ENCODE results near the gene MTA1.

The MTA1 gene

DNA sequence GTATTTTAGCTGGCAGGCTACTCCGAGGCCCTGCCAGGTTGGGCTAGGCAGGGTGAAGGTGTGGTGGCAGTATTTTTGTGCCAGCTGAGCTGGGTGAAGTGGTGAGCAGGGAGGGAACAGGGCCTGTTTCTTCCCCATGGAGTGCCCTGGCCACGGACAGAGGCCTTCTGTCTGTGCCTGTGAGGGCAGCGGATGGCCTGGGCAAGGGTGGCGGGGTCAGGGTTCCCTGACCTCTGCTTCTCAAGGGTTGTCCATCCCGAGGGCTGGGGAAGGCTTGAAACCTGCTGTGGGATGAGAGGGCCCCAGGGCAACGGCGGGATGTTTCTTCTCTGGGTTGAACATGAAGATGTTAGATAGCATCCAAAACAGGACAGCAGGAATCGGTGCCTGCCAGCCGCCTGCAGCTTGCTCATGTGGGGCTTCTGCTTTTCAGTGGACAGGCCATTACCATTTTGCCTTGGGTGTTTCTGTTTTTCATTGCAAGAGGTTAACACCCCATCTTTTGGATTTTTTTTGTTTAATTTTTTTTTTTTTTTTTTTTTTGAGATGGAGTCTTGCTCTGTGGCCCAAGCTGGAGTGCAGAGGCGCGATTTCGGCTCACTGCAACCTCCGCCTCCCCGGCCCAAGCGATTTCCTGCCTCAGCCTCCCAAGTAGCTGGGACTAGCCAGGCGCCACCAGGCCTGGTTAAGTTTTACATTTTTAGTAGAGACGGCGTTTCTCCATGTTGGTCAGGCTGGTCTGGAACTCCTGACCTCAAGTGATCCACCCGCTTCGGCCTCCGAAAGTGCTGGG is 3.3 kb downstream of the MTA1 start:
- DNase-seq (ENCODE audit: low read depth in 2 of 3, low spot score in 1 of 3), result no peak

DNA sequence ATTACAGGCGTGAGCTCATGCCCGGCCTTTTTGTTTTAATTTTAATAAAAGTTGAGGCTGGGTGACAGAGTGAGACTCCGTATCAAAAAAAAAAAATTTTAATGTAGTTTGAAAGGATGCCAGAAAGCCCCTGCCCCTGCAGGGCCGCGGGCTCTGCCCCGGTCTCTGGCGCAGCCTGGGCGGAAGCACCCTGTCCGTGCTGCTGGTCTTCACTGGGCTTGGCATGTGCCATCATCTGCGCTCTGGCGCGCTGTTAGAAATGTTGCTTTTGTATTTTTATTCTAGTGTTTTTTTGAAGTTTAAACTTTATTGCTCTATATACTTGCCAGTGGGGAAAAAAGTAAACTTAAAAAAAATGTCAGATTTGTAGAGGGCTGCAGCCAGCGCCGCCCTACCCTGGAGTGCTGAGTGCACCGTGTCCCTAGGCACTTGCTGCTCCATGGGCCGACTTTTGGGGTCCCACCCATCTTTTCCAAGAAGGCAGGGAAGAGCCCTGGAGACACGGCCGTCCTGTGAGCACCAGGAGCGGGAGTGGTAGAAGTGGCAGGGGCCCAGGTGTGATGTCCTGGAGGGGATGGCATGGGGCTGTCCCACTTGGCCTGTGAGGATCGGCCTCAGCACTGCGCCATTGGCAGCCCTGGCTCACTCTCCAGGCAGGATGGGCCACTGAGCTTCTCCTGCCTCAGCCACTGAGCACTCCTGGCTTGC is 4.0 kb downstream of the MTA1 start:
- no peak for DNase-seq (ENCODE audit: low read depth in 2 of 3, low spot score in 1 of 3)

DNA sequence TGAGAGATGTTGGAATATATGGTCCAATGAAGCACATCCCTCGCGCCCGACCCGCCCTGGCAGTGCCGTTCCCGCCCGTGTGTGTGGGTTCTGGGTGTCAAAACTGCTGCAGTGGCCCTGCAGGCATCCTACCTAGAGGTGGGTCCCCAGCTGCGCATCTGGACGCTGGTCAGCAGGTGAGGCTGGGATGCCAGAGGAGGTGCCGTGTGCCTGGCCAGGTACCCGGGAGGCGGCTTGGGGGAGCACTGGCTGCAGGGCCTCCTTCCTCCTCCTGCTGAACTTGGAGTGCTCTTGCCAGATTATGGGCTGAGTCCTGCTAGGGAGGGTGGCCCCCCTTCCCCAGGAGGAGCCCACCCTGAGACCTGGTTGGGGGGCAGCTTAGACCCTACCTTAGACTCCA is 5.2 kb downstream of the MTA1 start:
- DNase-seq (ENCODE audit: low read depth in 2 of 3, low spot score in 1 of 3), result no peak

DNA sequence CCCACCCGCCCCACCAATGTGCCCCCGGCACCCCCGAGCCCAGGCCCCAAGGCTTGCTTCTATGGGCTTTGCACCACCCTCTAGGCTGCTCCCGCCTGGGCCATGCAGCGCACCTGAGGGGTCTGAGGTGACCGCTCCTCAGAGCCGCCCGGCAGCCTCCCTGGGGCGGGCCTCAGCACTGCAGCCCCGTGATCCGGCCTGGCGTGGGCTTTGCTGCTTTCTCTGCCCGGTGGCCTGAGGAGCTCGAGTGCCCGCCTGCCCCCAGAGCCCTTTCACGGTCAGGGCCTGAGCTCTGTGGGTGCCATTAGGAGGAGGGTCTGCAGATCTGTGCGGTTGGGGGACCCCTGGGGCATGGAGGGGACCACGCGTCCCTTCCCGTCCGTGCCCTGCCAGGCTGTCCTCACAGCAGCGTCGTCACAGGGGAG is 6.2 kb downstream of the MTA1 start:
- DNase-seq (ENCODE audit: low read depth in 2 of 3, low spot score in 1 of 3), result no peak

DNA sequence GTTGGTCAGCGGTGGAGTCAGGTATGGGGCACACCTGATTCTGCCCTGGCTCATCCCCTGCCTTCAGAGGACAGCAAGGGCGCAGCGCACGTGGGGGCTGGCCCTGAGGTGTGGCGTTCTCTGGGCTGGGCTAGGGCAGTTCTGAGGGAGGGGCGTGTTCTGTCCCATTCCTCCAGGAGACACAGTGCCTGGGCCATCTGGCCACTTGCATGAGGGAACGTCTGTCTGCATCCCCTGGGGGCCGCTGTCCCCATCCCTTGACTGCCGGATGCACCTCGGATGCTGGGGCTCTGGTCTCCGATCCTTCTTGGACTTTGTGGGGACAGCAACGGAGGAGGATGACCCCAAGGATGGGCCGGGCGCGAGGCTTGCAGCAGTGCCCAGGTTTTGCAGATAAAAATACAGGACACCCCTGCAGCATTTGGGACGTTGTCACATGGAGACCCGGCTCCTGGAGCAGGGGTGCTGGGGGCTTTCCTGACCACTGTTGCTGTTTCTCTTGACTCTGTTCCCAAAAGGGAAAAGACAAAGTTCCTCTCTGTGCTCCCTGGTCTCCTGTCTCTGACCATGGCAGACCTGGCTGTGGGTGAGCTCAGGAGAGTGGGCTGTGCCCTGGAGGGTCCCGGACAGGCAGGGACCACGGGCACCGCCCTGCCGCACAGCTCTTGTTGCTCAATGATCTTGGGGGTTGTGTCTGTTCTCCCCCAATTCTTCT is 6.9 kb downstream of the MTA1 start:
- no peak for DNase-seq (ENCODE audit: low read depth in 2 of 3, low spot score in 1 of 3)

DNA sequence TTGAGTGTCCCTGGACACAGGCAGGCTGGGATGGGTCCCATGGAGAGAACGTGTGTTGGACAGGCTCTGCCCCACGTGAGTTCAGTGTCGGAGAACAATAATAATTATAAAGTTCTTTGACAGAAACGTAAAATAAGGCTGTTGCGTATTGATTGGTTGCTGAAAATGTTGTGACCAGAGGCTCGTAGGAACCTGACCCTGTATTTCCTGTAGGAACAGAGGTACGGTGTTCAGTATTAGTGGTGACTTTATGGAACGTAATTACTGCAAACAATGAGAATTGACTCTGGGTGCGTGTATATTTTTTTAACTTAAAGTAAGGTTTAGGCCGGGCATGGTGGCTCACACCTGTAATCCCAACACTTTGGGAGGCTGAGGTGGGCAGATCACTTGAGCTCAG is 7.8 kb downstream of the MTA1 start:
- no peak for DNase-seq (ENCODE audit: low read depth in 2 of 3, low spot score in 1 of 3)

DNA sequence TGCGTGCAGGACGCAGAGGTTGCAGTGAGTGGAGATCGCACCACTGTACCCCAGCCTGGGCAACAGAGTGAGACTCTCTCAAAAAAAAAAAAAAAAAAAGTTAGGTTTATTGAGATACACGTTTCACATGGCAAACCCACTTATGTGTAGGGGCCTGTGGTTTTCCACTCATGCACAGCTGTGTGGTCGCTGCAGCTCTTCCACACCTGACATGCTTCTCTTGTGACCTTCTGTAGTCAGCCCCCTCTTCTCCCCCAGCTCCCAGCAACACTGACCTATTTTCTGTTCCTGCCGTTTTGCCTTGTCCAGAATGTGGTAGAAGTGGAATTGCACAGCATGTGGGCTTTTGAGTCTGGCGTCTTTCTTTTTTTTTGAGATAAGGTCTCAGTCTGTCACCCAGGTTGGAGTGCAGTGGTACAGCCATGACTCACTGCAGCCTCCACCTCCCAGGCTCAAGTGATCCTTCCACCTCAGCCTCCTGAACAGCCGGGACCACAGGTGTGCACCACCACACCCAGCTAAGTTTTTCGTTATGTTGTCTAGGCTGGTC is 8.4 kb downstream of the MTA1 start:
- DNase-seq (ENCODE audit: low read depth in 2 of 3, low spot score in 1 of 3), result no peak

DNA sequence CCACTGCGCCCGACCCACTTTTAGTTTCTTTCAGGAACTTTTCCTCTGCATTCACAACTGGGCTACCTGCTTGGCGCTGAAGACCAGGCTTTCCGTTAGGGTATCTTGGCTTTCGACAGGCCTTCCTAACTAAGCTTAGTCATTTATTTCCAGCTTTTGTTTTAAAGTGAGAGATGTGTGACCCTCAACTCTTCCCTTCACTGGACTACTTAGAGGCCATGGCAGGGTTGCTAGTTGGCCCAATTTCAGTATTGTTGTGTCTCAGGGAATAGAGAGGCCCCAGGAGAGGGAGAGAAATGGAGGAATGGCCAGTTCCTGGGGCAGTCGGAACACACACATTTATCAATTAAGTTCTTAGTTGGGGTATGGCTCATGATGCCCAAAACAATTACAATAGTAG is 10.4 kb downstream of the MTA1 start:
- DNase-seq (ENCODE audit: low read depth in 2 of 3, low spot score in 1 of 3), result no peak

DNA sequence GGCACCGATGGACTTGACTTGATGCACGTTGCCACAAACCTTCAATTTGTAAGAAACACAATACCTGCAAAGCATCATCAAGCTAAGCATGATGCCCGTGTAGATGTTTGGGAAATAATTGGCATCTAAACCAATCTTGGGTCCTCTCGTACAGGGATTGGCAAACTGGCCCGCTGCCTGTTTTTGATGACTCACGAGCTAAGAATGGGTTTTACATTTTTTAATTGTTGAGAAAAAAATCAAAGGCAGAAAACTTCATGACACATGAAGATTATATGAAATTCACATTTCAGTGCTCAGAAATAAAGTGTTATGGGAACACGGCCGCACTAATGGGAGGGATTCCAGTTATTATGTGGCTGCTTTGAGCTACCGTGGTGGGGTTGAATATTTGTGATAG is 10.9 kb downstream of the MTA1 start:
- no peak for DNase-seq (ENCODE audit: low read depth in 2 of 3, low spot score in 1 of 3)

DNA sequence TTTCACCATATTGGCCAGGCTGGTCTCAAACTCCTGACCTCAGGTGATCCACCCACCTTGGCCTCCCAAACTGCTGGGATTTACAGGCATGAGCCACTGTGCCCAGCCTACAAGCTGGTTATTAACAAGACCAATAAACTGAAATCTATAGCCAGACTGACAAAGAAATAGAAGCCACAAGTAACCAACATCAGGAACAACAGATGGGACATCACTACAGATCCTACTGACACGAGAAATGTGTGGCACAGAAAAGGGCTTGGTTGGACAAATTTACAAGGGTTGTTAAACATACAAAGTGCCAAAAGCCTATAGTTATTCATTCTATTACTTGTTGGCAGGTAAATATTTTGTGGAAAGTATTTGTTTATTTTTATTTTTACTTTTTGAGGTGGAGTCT is 11.6 kb downstream of the MTA1 start:
- no peak for DNase-seq (ENCODE audit: low read depth in 2 of 3, low spot score in 1 of 3)

DNA sequence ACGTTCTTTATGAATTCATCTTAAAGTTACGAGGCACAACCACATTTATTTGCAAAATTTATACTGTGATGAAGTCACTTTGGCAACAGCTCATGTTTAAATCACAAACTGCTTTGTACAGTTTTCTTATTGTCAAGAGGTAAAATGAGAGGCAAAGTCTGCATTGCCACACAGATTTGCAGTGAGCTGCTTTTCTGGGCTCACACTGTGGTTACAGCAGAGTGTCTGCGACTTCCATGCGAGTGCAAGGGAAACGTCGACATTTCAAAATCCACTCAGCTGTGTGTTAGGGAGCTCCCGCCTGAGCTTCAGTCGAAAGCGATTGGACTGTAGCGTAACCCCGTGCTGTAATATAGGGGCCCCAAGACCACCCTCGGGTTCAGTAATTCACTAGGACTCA is 13.0 kb downstream of the MTA1 start:
- DNase-seq (ENCODE audit: low read depth in 2 of 3, low spot score in 1 of 3), result no peak

DNA sequence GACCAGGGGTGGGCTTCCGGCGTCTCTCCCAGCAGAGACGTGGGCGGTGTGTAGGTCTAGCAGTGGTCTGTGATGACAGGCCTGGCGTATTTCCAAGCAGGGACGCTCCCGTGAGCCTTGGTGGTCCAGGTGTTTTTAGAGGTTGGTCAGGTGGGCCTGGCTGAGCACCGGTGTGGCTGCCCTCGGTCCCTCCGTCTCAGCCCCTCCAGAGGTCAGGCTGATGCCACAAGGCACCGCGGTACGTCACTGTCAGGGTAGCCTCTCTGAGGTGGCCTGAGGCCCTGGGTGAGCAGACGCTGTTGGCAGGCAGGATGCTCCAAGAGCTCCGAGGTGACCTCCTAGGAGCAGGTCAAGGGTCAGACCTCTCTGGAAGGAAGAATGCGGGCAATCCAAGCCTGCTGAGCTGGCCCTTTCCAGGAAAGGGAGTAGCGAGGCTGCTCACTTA is 13.6 kb downstream of the MTA1 start:
- DNase-seq (ENCODE audit: low read depth in 2 of 3, low spot score in 1 of 3), result no peak

DNA sequence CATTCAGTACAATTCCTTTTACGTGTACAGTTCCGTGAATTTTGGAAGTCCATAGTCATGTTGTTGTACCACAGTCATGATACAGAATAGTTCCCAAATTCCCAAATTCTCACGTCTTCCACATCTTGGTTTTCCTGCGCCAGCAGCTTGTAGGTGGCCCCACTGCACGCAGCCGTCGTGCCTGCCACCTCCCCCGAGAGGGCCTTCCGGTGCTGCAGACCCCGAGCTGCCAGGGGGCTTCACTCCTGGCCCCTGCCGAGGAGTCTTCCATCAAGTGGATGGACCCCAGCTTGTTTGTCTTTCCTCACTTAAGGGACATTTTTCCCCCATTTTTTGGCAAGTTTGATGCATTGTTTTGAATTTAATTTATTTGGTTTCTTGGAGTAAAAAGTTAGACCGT is 16.8 kb downstream of the MTA1 start:
- no peak for DNase-seq (ENCODE audit: low read depth in 2 of 3, low spot score in 1 of 3)

DNA sequence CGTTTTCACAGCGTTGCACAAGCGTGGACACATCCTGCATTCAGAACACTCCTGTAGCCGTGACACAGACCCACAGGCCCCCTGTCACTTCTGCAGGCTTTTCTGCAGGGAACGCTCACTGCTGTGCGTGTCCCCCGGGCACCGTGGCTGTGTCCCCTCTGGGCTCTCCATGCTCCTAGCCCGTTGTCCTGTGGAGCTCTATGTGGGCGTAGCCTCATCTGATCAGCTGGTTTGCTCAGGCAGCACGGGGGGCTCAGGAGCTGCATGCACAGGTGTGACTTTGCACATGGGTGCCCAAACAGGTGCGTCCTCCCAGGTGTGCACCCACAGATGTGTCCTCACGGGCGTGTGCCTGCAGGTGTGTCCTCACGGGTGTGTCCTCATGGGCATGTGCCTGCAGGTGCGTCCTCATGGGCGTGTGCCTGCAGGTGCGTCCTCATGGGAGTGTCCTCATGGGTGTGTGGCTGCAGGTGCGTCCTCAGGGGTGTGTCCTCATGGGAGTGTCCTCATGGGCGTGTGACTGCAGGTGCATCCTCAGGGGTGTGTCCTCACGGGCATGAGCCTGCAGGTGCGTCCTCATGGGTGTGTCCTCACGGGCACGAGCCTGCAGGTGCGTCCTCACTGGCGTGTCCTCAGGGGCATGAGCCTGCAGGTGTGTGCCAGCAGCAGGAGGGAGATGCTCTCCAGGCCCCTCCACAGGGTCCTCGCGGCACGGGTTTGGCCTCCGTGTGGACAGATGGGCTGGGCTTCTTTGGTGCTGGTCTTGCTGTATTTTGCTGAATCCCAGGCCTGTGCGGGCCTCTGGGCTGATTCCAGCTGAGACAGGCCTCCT is 17.5 kb downstream of the MTA1 start:
- DNase-seq (ENCODE audit: low read depth in 2 of 3, low spot score in 1 of 3), result no peak

DNA sequence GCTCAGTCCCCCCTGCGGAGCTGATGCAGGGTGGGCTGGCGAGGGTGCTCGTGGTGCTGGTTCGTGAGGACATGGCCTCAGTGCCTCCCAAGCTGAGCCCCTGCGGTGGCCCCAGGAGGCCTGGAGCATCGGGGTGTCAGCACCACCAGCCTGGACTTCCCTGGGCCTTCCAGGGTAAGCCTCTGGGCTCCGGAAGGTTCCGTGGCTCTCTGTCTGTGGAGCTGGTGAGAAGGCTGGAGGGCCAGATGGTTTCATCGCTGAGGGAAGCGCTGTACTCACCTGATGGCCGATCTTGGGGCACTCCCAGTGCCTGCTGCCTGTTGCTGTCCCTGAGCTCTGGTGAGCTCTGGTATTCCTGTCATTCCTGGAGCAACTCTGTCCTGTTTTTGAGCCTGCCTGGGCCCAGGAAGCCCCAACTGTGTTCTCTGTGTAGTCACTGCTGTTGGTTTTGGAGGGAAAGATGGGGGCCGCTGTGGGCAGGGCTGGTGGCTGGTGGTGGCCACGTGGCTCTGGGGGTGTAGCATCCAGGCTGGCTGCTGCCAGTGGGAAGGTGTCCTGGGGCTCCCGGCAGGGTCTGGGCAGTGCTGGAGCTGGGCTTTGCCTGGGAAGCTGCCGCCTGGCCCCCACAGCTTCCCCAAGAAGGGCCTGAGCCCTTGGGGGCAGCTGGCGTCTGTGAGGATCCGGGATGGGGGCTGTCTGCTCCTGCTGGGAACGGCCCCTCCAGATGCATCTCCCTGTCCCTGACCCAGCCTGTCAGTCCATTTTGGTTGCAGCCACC is 18.3 kb downstream of the MTA1 start:
- no peak for DNase-seq (ENCODE audit: low read depth in 2 of 3, low spot score in 1 of 3)

DNA sequence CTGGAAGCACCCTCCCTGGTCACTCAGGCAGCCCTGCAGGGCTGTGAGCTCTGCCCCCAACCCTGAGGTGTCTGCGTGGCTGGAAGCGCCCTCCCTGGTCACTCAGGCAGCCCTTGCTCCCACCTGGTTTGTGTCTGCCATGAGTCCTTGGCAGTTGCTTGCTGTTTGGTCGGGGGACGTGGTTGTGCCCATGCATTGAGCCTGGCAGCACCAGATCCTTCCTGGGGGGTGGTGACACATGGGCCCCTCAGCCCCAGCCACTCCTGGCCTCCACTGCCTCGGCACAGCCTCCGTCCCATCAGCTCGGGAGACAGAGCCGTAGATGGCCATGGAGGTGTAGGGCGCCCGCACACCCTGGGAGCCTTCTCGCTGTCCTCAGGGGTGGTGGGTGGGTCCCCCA is 19.6 kb downstream of the MTA1 start:
- DNase-seq (ENCODE audit: low read depth in 2 of 3, low spot score in 1 of 3), result no peak

DNA sequence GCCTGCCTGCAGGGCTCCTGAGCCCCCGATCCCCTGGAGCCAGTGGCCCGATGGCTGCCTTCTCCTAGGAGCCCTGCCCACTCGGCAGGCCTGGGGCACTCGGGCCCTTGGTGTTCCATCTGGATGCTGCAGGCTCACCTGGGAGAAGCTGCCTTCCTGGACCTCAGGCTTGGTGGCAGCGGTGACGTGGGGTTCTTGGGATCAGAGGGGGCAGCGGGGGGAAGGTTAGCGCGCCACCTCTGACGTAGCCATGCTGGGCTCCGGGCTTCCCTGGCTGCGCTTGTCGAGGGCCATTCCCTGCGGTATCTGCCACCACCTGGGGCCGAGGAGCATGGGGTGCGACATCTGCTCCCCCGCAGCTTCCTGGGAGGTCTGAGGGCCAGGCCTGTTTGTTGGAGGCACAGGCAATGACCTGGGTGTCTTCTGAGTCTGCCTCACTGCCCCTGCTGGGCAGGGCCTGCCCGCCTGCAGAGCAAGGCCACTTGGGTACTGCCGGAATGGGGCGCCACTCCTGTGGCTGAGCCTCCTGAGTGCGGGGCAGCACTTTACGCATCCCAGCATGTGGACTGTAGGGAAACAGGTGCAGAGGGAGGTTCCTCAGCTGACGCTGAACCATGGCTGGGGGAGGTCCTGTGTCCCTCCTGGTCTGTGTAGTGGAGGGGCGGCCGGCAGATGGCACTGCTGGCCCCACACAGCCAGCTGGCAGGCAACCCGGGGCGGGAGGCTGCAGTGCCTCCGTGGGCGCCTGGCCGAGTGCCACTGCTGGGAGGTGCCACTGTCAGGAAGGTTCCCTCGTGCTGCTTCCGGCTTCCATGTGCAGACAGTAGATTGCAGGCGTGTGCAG is 20.3 kb downstream of the MTA1 start:
- DNase-seq (ENCODE audit: low read depth in 2 of 3, low spot score in 1 of 3), result no peak

DNA sequence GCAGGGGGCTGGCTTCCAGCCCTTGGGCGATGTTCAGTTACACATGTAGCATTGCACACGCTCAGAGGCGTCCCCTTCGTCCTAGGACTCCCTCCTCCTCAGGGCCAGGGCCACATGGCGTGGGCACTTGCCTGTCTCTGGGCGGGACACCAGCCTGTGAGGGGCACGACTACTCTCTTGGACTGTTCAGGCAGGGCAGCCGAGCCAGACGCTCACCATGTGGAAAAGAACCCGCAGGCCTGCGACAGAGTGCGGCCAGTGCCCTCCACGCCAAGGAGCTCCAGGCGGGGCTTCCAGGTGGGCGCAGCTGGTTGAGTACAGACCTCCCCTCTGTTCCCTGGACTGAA is 20.9 kb downstream of the MTA1 start:
- no peak for DNase-seq (ENCODE audit: low read depth in 2 of 3, low spot score in 1 of 3)

DNA sequence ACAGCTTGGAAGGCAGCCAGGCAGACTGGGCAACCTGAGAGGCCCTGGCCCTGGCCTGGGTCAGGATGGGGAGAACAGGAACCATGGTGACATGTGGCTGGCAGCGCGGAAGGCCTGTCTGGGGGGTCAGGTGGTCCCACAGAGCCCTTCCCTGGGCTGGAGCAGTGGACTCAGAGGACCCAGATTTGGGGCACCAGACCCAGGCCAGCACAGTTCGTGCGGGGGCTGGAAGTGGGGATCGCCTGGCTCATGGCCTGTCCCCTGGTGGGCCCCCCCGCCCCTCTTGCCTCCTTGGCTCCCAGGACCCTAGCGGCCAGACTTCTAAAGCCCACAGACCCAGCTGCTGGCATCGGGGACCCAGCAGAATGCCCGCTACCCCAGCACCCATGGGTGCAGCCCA is 21.4 kb downstream of the MTA1 start:
- no peak for DNase-seq (ENCODE audit: low read depth in 2 of 3, low spot score in 1 of 3)
